Memory B cell (primary cell): ENCODE measurements around the gene ESYT2.

ENCODE experiments used
- ATAC-seq: fragments of 150-1000 bp; cut with Tn5 transposase; 2 replicates; pipeline ENCODE4 v1.10.0; 2021; ENCODE audit warnings: low read depth, mild to moderate bottlenecking, moderate library complexity
- DNase-seq, 2 donors: peaks; one replicate each; pipeline ENCODE4 v3.0.0; 2022; ENCODE audit warnings: low spot score in 2 of 2
- H3K27ac Mint-ChIP-seq: one replicate; pipeline ENCODE4 v1.8.0; 2022; ENCODE audit warnings: mild to moderate bottlenecking, moderate library complexity, mixed read lengths
- H3K27me3 Mint-ChIP-seq: one replicate; pipeline ENCODE4 v1.8.0; 2022; ENCODE audit warnings: mixed read lengths
- H3K36me3 Mint-ChIP-seq: one replicate; pipeline ENCODE4 v1.8.0; 2022; ENCODE audit warnings: mild to moderate bottlenecking, mixed read lengths
- H3K4me1 Mint-ChIP-seq: one replicate; pipeline ENCODE4 v1.8.0; 2022; ENCODE audit warnings: mixed read lengths
- H3K4me3 Mint-ChIP-seq: one replicate; pipeline ENCODE4 v1.8.0; 2022; ENCODE audit warnings: mild to moderate bottlenecking, moderate library complexity, mixed read lengths
- H3K9me3 Mint-ChIP-seq: one replicate; pipeline ENCODE4 v1.8.0; 2022; ENCODE audit warnings: mixed read lengths

Gene ESYT2

DNA sequence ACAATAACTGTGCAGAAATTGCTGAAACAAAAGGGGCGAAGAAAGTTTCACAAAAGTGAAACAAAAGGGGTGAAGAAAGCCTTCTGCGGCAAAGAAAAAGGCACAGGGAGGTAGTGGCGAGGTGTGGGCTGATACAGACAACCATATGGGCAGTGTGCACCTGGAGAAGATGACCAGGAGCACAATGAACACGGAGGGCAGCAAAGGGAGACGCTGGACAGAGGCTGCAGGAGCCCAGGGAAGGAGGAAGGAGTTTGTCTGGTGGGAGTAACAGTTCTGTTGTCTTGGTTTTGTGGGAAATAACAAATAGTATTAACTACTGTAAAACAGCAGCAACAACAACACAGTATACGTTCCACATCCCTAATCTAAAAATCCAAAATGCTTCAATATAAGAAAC lies 42.4 kb downstream of the ESYT2 start:
- Mint-ChIP-seq H3K4me3 (no peak overlapping the region), H3K36me3 (peaks cover 13% of the 10 kb centered on the region), H3K27me3 (no peaks in the 10 kb centered on the region), H3K27ac (peak overlapping the region; percentile 5), H3K9me3 (no peaks in the 10 kb centered on the region), H3K4me1 (no peaks in the 10 kb centered on the region)
- no peak for ATAC-seq
- no peak for DNase-seq

DNA sequence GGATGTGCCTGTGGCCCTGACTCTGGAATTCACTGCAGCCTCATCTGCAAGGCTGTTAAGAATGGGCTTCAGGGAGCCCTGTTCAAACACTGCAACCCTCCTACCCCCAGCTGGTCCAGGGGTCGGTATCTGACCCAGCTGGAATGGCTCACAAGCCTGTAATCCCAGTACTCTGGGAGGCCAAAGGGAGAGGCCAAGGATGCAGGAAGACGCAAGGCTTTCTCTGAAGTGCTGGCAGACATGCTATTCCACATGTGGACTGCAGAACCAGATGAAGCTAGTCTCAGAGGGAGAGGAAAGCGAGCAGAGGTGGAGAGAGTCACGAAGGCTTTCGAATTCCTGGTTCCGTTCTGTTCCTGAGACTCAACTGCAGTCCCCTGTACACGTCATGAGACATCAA lies 45.0 kb downstream of the ESYT2 start:
- ATAC-seq: no peak
- DNase-seq: no peak
- Mint-ChIP-seq H3K4me1 (no peaks in the 10 kb centered on the region), H3K27ac (no peak overlapping the region), H3K4me3 (no peak overlapping the region), H3K27me3 (no peaks in the 10 kb centered on the region), H3K9me3 (no peaks in the 10 kb centered on the region), H3K36me3 (peaks cover 7% of the 10 kb centered on the region)

DNA sequence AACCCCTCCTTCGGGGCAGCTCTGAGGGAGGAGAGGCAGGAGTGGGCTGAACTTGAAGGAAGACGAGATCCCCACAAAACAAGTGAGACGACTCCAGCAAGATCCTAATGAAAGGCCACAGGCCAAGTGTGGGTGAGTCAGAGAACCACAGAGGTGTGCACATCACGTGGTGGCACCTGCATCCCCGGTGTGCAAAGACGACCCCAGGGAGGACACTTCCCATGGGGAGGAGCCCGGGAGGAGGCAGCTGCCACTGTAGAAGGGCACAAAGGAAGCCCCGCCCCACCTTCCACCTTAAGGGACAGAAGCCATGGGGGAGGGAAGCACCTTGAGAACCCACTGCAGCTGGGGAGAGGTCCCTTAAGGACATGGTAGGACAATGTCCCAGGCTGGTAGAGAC lies 45.7 kb downstream of the ESYT2 start:
- DNase-seq (no peak), ATAC-seq (no peak)
- Mint-ChIP-seq H3K9me3 (no peaks in the 10 kb centered on the region), H3K36me3 (peaks cover 5% of the 10 kb centered on the region), H3K27ac (no peak overlapping the region), H3K4me3 (no peak overlapping the region), H3K4me1 (no peaks in the 10 kb centered on the region), H3K27me3 (no peaks in the 10 kb centered on the region)

DNA sequence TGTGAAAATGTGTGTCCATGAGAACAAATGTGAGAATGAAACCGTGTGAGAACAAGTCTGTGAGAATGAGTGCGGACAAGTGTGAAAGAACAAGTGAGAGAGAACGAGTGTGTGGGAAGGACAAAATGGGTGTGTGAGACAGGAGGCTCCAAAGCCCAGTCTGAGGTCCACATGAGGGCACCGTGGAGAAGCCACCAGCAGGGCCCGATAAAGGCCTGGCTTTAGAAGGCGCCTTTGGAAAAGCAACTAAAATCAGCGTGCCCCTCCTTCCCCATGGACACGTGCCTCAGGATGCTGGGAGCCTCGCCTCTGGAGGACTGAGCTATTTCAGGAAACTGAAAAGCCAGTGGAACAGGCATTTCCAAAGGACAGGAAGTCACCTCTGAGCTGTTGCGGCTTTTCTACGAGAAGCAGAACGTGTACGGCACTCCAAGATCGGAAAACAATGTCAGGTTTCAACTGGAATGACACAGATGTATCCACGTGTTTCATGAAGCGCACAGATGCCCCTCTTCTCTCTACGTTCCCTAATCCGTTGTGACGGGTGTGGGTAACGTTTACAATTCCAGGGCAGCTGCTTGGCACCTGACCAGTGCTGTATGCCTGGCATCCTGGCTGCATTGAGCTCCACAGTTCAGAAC lies 46.4 kb downstream of the ESYT2 start:
- no peak overlapping the region for H3K4me3 Mint-ChIP-seq
- ATAC-seq (no peak), DNase-seq (no peak)
- H3K4me1 Mint-ChIP-seq: no peaks in the 10 kb centered on the region
- H3K9me3 Mint-ChIP-seq: no peaks in the 10 kb centered on the region
- no peaks in the 10 kb centered on the region for H3K27me3 Mint-ChIP-seq
- no peak overlapping the region for H3K27ac Mint-ChIP-seq
- peaks cover 3% of the 10 kb centered on the region for H3K36me3 Mint-ChIP-seq

DNA sequence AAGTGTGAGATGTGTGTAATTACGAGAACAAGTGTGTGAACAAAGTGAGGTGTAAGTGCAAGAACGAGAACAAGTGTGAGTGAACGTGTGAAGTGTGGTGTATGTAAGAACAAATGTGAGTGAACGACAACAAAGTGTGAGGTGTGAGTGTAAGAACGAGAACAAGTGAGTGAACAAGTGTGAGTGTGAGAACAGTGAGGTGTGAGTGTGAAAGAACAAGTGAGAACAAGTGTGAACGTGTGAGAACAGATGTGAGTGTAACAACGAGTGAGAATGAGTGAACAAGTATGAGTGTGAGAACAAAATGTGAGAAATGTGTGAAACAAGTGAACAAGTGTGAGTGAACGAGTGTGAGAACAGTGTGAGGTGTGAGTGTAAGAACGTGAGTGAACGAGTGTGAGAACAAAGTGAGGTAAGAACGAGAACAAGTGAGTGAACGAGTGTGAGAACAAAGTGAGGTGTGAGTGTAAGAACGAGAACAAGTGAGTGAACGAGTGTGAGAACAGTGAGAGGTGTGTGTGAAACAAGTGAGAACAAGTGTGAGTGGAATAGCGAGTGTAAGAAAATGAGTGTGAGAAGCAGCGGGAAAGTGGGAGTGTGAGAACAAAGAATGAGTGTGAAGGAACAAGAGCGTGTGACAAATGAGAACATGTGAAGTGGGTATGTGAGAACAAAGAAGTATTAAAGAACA lies 47.2 kb downstream of the ESYT2 start:
- DNase-seq (no peak), ATAC-seq (no peak)
- H3K4me3 Mint-ChIP-seq: no peak overlapping the region
- H3K36me3 Mint-ChIP-seq: peaks cover 6% of the 10 kb centered on the region
- no peaks in the 10 kb centered on the region for H3K9me3 Mint-ChIP-seq
- H3K27ac Mint-ChIP-seq: no peak overlapping the region
- no peaks in the 10 kb centered on the region for H3K27me3 Mint-ChIP-seq
- H3K4me1 Mint-ChIP-seq: no peaks in the 10 kb centered on the region

DNA sequence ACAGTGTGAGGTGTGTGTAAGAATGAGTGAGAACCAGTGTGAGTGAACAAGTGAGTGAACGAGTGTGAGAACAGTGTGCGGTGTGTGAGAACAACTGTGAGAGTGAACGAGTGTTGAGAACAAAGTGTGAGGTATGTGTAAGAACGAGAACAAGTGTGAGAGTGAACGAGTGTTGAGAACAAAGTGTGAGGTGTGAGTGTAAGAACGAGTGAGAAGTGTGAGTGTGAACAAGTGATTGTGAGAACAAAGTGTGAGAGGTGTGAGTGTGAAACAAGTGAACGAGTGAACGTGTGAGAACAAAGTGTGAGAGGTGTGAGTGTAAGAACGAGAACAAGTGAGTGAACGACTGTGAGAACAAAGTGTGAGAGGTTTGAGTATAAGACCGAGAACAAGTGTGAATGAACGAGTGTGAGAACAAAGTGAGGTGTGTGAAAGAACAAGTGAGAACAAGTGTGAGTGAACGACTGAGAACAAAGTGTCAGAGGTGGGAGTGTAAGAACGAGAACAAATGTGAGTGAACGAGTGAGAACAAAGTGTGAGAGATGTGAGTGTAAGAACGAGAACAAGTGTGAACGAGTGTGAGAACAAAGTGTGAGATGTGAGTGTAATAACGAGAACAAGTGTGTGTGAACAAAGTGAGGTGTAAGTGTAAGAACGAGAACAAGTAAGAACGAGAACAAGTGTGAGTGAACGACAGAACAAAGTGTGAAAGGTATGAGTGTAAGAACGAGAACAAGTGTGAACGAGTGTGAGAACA lies 47.9 kb downstream of the ESYT2 start:
- ATAC-seq (no peak), DNase-seq (no peak)
- H3K4me3 Mint-ChIP-seq: no peak overlapping the region
- no peaks in the 10 kb centered on the region for H3K27me3 Mint-ChIP-seq
- H3K36me3 Mint-ChIP-seq: peaks cover 3% of the 10 kb centered on the region
- no peaks in the 10 kb centered on the region for H3K9me3 Mint-ChIP-seq
- no peaks in the 10 kb centered on the region for H3K4me1 Mint-ChIP-seq
- H3K27ac Mint-ChIP-seq: no peak overlapping the region

DNA sequence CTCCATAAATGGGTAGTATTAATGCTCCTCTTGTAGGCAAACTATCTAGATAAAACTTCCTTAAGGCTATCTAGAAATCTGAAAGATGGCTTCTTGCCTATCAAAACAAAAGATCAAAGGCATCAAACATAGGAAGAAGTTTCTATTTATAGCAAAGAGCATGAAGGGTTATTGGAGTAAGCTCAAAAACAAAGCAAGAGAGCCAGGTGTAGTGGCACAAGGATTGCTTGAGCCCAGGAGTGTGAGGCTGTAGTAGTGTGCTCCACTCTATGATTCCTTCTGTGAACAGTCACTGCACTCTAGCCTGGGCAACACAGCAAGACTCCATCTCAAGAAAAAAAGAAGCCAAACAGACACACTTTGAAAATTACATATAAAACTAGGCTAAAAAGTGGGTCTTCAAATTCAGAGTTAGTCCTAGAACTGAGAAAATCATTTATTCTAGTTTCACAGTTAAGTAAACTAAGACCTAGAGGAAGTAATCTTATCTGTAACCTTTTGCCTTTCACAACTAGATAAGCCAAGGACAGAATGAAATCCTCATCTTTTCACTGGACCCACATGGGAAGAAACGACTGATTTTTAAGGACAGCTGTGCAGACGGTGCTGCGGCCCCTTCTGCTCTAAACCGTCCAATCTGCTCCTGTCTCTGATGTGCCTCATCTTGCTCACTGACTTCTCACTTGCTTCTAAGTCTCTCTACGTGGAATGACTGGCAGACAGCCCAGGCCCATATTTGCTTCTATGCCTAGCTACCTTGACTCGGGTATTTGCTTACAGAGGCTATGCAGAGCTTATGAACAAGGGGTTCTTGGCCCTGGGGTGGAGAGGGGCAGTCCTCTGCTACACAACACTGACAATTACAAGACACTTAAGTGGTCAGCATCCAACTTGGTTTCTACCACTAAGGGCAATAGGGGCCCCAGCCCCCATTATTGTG lies 50.0 kb downstream of the ESYT2 start:
- no peaks in the 10 kb centered on the region for H3K4me1 Mint-ChIP-seq
- ATAC-seq: no peak
- no peak overlapping the region for H3K4me3 Mint-ChIP-seq
- no peaks in the 10 kb centered on the region for H3K27me3 Mint-ChIP-seq
- H3K9me3 Mint-ChIP-seq: no peaks in the 10 kb centered on the region
- H3K27ac Mint-ChIP-seq: no peak overlapping the region
- DNase-seq: no peak
- H3K36me3 Mint-ChIP-seq: peaks cover 7% of the 10 kb centered on the region

DNA sequence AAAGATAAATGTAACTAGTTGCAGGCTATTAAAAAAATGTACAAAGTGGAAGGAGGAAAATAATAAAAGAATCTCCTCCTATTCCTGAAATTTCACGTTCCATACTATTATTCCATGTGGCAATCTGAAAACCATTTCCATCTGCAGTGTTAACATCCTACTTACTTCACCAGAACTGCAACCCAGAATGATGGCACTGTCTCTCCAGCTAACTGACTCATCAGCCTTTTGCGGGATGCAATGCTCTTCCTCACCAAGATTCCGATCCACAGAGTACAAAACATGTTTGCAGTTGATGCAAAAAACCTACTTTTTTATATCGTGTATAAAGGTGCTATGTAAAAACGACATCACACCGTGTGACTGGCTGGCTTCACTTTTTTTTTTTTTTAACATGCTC lies 50.8 kb downstream of the ESYT2 start:
- peaks cover 7% of the 10 kb centered on the region for H3K36me3 Mint-ChIP-seq
- ATAC-seq: no peak
- no peaks in the 10 kb centered on the region for H3K9me3 Mint-ChIP-seq
- H3K27ac Mint-ChIP-seq: no peak overlapping the region
- no peak for DNase-seq
- H3K27me3 Mint-ChIP-seq: no peaks in the 10 kb centered on the region
- H3K4me3 Mint-ChIP-seq: no peak overlapping the region
- no peaks in the 10 kb centered on the region for H3K4me1 Mint-ChIP-seq

DNA sequence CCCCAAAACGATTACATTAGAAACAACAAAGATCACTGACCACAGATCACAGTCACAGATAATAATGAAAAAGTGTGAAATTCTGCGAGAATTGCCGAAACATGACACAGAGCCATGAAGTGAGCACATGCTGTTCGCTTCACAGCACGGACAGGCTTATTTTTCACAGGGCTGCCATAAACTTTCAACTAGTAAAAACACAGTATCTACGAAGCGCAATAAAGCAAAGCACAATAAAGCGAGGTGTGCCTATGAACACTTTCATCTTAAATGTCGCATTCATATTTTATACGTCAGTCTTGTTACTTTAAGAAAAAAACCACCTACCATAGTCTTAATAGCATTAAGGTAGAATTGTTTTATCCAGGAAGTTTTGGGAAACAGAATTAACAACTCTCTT lies 51.5 kb downstream of the ESYT2 start:
- Mint-ChIP-seq H3K27ac (no peak overlapping the region), H3K36me3 (peaks cover 7% of the 10 kb centered on the region), H3K27me3 (no peaks in the 10 kb centered on the region), H3K4me3 (no peak overlapping the region), H3K9me3 (no peaks in the 10 kb centered on the region), H3K4me1 (no peaks in the 10 kb centered on the region)
- ATAC-seq (no peak), DNase-seq (no peak)

DNA sequence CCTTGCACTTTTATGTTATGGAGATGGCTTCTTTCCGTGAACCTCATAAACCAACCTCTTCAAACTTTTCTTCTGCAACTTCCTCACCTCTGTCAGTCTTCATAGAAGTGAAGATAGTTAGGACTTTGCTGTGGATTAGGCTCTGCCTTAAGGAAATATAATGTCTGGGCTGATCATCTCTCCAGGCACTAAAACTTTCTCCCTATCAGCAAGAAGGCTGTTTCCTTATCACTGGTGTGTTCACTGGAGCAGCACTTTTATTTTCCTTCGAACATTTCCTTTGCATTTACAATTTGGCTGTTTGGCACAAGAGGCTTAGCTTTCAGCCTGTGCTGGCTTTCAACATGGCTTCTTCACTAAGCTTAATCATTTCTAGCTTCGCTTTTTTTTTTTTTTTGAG lies 52.8 kb downstream of the ESYT2 start:
- Mint-ChIP-seq H3K4me3 (no peak overlapping the region), H3K36me3 (peaks cover 7% of the 10 kb centered on the region), H3K4me1 (no peaks in the 10 kb centered on the region), H3K27ac (no peak overlapping the region), H3K27me3 (no peaks in the 10 kb centered on the region), H3K9me3 (no peaks in the 10 kb centered on the region)
- ATAC-seq (no peak), DNase-seq (no peak)

DNA sequence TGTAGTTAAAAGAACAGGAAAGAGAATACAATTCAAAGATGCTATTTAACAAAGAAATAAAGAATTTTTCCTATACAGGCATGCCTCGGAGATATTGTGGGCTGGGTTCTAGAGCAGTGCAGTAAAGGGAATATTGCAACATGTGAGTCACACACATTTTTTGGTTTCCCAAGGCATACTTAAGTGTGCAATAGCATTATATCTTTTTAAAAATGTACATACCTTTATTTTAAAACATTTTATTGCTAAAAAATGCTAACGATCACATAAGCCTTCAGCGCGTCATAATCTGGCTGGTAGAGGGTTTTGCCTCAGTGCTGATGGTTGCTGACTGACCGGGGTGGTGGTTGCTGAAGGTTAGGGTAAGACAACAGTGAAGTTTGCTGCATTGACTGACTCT lies 54.4 kb downstream of the ESYT2 start:
- H3K27ac Mint-ChIP-seq: no peak overlapping the region

DNA sequence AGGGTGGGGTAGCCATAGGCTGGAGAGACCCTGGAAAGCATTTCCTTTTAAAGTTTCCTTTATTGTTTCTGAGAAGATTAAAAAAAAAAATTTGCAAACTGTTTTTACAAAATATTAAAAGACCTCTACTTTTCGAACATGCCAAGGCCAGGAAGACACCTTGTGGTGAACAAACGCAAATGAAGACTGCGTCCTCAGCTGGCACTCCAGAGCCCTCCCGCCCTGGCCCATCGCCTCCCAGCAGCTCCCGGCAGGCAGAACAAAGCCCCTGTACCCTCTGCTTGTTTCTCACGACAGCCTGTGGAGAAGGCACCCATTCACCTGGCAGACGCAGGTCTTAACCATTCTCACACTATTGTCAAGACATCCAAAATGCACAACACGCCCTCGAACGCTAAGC lies 56.4 kb downstream of the ESYT2 start:
- ATAC-seq (no peak), DNase-seq (no peak)
- no peak overlapping the region for H3K4me3 Mint-ChIP-seq
- peaks cover 10% of the 10 kb centered on the region for H3K36me3 Mint-ChIP-seq
- no peaks in the 10 kb centered on the region for H3K27me3 Mint-ChIP-seq
- no peak overlapping the region for H3K27ac Mint-ChIP-seq
- H3K9me3 Mint-ChIP-seq: no peaks in the 10 kb centered on the region
- no peaks in the 10 kb centered on the region for H3K4me1 Mint-ChIP-seq

More for the DNA sequence above, 54.4 kb downstream of the ESYT2 start:
- no peak overlapping the region for H3K4me3 Mint-ChIP-seq
- H3K9me3 Mint-ChIP-seq: no peaks in the 10 kb centered on the region
- ATAC-seq (no peak), DNase-seq (no peak)
- H3K27me3 Mint-ChIP-seq: no peaks in the 10 kb centered on the region
- H3K4me1 Mint-ChIP-seq: no peaks in the 10 kb centered on the region
- H3K36me3 Mint-ChIP-seq: peaks cover 7% of the 10 kb centered on the region

DNA sequence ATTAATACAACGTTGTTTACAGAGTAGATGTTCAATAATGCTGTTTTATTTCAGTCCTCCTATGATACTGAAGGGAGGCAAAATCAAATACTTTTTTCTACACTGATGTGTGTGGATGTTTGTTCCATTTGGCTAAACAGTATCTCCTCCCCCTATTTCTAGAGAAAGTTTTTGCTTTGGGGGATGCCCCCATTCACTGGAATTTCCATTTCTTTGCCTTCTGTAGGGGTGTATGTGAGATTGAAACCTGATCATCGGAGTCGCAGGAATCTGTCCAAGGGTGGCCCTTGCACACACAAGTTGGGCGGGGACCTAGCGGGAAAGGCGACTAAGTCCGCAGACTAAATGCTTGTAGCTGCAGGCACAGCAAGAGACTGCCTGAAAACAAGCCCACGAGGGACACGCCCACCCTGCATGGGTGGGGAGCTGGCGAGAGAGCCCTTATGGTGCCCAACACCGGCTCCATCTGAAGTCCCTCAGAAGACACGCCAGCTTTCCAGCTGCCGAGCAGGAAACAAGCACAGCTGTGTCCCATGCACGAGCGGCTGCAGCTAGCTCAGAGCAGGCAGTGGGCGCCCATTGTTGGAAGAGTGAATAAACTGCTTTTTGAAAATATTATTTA lies 58.0 kb downstream of the ESYT2 start:
- peaks cover 10% of the 10 kb centered on the region for H3K36me3 Mint-ChIP-seq
- ATAC-seq (no peak), DNase-seq (no peak)
- H3K27me3 Mint-ChIP-seq: no peaks in the 10 kb centered on the region
- no peak overlapping the region for H3K27ac Mint-ChIP-seq
- H3K4me3 Mint-ChIP-seq: no peak overlapping the region
- no peaks in the 10 kb centered on the region for H3K4me1 Mint-ChIP-seq
- no peaks in the 10 kb centered on the region for H3K9me3 Mint-ChIP-seq
